Activated CD8-positive, alpha-beta memory T cell treated with anti-CD3 and anti-CD28 coated beads, Interleukin-2, amount 50 U/mL, for 24 hours (primary cell): Measurements from ENCODE around the gene ETV4.

Experiments used
- DNase-seq: peaks from one replicate; pipeline ENCODE4 v3.0.0-alpha.2; 2020; ENCODE audit errors: extremely low read depth

ETV4 gene

DNA sequence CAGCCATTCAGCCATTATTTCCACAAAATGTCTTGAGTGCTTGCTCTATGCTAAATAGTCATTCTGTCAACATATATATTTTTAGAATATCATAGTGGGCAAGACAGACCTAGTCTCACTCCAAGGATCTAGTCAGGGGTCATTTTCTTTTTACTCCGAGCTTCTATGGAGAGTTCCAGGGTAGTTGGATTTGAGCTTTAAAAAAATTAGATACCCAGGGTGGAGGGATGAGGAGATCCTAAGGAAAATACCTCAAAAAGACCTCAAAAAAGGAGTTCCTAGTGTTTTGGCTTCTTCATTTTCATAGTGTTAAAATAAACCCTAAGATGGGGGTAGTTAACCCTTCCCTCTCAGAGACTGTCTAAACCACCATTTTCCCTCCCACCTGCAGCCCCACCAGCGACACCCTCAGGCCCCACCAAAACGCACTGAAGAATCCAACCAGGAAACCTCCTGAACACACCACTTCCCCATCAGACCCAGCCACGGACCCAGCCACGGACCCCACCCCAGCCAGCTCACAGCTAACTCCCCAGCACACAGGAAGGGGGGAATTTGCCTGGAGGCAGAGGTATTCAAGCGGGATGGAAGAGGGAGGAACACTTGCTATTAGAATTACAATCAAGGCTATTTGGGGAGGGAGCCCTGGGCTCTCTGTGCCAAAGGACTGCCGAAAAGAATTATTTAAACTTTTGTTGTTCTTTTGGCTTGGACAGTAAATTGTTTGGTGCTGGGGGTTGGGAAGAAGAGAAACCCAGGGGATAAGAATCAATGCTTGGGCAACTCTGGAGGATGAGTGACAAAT is 2.2 kb downstream of the ETV4 start:
- DNase-seq: no peak

- DNase-seq: no peak
Measured at GRCh38 chr17:43543300-43543699, 2.8 kb downstream of the ETV4 start.

- DNase-seq: no peak
Measured at GRCh38 chr17:43542859-43543258, 3.3 kb downstream of the ETV4 start.

DNA sequence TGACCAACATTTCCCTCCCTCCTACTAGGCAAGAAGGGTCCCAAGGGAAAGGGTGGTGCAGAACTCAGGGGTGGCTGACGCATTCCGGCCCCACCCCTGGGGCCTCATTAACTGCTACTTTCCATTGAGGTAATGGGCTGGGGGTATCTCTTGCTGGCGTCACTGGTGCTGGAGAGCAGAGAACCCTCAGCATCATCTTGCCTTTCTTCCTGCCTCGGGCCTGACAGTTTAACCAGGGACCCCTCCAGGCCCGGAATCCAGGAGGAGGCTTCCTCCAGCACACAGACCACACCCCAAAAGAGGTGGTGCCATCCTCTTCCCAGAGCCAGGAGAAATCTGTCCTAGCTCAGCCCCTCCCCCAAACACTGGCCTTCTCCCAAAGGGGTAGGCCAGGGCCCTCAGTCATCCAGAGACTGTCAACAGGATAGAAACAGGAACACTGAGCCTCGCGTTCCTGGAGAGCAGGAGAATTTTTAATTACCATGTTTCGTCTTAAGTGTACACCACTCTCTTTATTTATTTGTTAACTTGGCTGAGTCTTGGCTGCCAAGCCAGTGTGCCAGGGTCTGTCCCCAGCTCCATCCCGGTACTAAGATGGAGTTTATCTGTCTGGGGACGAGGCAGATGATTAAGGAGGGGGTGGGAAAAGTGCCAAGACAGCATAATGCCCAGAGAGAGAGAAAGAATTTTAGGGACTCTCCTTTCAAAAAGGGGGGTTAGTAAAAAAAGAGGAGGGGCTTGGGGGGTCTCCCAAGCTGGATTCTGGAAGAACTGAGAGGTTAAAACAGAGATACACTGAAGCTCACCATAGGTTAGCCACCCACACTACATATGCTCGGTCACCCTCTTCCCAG is 5.1 kb downstream of the ETV4 start:
- no peak for DNase-seq

- DNase-seq: no peak
Measured at GRCh38 chr17:43536236-43536992, 9.7 kb downstream of the ETV4 start.

DNA sequence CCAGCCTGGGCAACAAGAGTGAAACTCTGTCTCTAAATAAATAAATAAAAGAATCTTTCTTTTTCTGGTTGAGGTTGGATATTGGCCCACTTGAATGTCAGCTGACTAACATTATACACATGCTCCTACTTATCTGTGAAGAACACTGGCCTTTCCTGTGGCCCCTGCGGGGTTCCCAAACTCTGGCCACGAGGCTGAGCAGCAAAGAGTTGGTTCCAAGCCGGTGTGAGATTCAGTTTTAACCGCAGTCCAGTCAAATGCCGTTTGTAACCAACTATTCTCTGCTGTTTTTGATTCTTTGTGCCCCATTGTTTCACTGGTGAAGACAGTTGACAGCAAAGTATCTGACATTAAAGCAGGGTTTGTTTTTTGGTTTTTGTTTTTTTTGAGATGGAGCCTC is 11.2 kb downstream of the ETV4 start:
- no peak for DNase-seq

GRCh38 chr17:43533699-43534098 is 12.4 kb downstream of the ETV4 start:
- DNase-seq: no peak

DNA sequence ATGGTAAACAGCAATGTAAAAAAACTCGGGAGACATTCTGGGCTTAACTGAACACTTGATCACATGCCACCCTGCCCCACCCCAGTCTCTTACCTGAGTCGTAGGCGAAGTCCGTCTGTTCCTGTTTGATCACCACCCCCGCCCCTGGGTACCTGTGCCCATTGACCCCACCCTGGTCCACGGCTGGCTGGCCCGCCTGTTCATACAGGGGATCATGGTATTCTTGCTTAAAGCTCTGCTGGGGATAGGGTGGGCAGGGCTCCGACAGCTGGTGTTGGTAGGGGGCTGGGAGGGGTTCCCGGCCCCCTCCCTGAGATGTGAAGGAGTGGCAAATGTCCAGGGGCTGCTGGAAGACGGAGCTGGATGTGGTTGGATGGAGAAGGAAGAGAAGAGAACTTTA is 13.6 kb downstream of the ETV4 start:
- no peak for DNase-seq

- no peak for DNase-seq
Measured at GRCh38 chr17:43531955-43532354, 14.2 kb downstream of the ETV4 start.

- no peak for DNase-seq
Measured at GRCh38 chr17:43531082-43531378, 15.1 kb downstream of the ETV4 start.

GRCh38 chr17:43530288-43531081 is 15.7 kb downstream of the ETV4 start:
- DNase-seq: no peak

DNA sequence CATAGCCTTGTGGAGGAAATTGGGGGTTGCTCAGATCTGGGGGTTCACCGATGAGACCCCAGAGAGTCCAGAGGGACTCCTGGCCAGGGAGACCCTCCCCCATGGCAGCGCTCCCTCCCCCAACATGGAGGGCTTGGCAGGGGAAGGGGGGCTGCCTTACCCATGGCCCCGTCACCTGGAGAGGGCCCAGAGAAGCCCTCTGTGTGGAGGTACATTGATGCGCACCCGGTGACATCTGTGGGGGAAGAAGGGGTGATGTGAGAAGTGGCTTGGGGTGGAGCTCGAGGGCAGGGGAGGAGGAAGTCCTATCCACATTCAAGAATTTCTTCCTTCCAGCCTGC is 16.2 kb downstream of the ETV4 start:
- DNase-seq: no peak

- DNase-seq: no peak
Measured at GRCh38 chr17:43528988-43529814, 16.9 kb downstream of the ETV4 start.

DNA sequence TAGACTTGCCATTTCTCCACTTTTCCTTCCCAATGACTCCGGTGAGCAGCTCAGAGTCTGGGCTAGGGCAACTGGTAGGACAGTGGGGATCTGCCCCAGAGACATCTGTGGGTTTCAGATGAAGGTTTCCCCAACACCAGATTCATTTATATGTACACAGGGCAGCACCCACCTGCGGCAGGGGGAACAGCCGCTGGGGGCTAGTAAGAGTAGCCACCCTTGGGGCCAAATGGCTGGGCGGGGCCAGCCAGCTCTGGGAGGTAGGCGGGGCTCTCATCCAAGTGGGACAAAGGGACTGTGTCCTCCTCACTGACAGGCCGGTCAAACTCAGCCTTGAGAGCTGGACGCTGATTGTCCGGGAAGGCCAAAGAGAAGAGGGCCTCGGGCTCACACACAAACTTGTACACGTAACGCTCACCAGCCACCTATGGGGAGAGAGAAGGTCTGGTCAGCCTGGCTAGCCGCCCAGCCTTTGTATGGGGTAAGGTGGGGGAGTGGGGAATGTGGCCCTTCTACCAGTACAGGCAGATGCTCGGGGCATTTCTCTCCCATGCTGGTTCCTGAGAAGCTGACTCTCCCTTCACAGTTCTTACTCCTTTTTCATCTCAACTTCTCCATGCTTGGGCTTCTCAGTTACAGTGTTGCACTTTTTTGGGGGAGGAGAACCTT is 17.7 kb downstream of the ETV4 start:
- no peak for DNase-seq

DNA sequence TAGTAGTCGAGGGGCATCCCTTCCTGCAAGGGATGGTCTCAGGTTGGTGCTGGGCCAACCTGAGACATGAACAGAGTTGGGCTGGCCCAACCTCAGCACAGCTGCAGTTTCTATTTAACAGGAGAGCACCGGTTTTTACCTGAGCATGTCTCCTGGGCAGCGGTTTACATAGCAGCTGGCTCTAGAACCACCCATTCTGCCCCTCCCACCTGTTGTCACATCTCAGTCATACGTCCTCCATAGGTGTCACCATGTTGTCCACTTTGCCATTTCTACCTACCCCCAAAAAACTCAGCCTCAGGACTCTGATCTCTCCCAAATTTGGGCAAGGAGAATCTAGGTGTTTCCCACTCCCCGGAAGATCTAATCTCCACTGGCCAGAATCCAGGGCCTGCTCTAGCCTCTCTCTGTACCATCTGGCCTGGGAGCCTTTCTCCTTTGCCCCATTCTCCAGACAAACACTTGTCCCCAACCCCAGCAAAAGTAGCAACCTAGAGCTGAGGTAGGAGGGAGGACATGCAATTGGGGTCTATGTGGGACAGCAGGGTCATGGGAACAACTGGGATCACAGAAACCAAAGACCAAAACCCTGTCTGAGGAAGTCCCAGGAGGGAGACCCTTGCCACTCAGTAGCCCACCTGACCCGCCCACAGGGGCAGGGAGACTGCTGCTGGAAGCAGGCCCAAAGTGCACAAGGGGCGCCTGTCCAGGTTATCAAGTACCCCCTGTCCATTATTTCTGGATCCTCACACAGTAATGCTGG is 19.1 kb downstream of the ETV4 start:
- no peak for DNase-seq

DNA sequence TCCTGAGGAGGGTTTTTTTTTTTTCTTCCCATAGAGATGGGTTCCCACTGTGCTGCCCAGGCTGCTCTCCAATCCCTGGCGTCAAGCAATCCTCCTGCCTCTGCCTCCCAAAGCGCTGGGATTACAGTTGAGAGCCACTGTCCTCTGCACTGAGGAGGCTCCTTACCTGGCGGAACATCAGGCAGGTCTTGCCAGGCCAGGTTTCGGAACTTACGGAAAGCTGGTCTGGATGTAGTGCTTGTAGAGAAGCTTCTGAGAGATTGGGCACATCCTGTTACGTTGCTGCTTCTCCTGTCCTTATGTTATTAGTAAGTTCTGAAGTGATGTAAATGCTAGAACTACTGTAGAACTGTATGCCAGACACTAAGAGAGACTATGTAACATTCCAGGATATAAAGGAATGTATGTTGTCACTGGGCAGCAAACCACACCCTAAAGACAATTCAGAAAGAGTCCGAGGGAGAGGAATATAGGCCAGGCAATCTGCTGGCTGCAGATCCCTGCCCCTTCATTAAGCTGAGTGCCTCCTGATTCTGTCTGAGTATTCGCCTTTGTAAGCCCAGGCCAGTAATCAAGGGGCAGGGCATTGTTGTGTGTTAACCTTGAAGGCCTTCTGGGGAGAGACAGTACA is 21.1 kb downstream of the ETV4 start:
- no peak for DNase-seq

GRCh38 chr17:43521389-43521788 is 24.8 kb downstream of the ETV4 start:
- DNase-seq: no peak

DNA sequence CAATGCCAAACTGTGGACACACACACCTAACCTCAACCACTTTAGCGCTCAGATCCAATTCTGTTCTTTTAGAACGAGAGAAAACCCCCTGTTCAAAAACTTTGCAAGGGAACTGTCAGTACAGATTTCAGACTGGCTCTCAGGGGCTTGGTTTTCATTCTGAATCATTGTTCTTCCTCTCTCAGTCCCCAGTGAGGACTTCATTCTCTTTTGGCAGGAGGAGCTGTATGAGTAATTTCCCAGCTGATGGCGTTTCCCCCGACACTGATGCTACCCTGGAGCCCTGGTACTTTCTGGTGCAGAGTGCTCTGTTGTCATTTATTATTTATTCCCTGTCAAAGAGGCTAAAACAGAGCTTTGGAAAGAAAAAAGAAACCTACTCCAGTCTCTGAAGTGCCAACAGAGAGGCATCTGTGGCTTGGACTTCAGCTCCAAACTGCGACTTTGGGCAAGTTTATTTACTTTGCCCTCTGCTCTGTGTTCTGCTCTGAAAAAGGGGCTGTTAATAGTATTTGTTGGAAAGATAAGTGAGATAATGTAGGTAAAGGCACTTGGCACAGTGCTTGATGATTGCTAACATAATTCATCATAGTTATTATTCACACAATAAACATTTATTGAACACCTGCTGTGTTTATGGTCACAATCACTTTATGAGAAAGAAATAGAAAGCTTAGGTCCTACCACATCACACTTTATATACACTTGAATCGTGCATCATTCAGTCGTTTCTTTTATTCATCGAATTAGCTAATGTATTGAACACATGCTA is 28.3 kb downstream of the ETV4 start:
- no peak for DNase-seq
